ENCODE results near the gene SKI. TPM values are rescaled to one million over a fixed set of nuclear protein-coding genes. Genes with fewer than 3 reads are reported as not detected.

SKI gene
- total RNA-seq, 1 experiment from 2014 or later: 89.5 TPM

GRCh38 chr1:2205191-2205952 is 22.7 kb upstream of the SKI start:
- Histone ChIP-seq H2BK20ac (ENCODE audit: low read depth, low read length, poor library complexity, severe bottlenecking) (no peak overlapping the region), H2BK12ac (ENCODE audit: insufficient read length, low read depth, low read length) (no peak overlapping the region), H3K4me1 (ENCODE audit: insufficient read depth, low read length) (no peaks in the 10 kb centered on the region), H4K20me1 (ENCODE audit: control insufficient read depth, insufficient read depth, insufficient read length) (no peaks in the 10 kb centered on the region), H2AFZ (ENCODE audit: low read length) (no peak overlapping the region), H3K27ac (ENCODE audit: insufficient read length, low read depth, low read length) (no peak overlapping the region), H3K9ac (ENCODE audit: extremely low read depth, insufficient read length, low read length) (no peak overlapping the region), H3K23ac (ENCODE audit: insufficient read length, low read depth, low read length) (no peak overlapping the region), H2AK5ac (ENCODE audit: insufficient read length, low read length) (no peak overlapping the region), H3K4ac (ENCODE audit: low read depth, low read length) (no peak overlapping the region), H3K79me1 (ENCODE audit: insufficient read depth, low read depth, low read length, poor library complexity, severe bottlenecking) (no peaks in the 10 kb centered on the region), H3T11ph (ENCODE audit: low read length) (no peak overlapping the region), H3K23me2 (ENCODE audit: insufficient read length, low read depth, low read length, poor library complexity, severe bottlenecking) (peaks cover 14% of the 10 kb centered on the region), H4K5ac (ENCODE audit: insufficient read length, low read depth, low read length) (no peak overlapping the region), H2BK5ac (ENCODE audit: insufficient read length, low read length) (no peak overlapping the region), H3K9me3 (ENCODE audit: control insufficient read depth, low read depth, low read length) (no peaks in the 10 kb centered on the region), H3K27me3 (ENCODE audit: insufficient read depth, low read length) (no peaks in the 10 kb centered on the region), H3K79me2 (ENCODE audit: insufficient read depth, low read length) (no peaks in the 10 kb centered on the region), H4K8ac (replicated peaks; ENCODE audit: insufficient read length, low read depth, low read length) (no peak overlapping the region), H3K56ac (ENCODE audit: insufficient read length, low read depth, low read length) (no peak overlapping the region), H4K91ac (ENCODE audit: insufficient read length, low read depth, low read length) (no peak overlapping the region), H3K18ac (ENCODE audit: insufficient read length, low read depth, low read length) (peak overlapping the region; percentile 56), H3K4me2 (ENCODE audit: insufficient read depth, insufficient read length, low read length) (peak overlapping the region; percentile 58), H2BK15ac (ENCODE audit: low read depth, low read length) (no peak overlapping the region), H2BK120ac (ENCODE audit: low read depth, low read length, poor library complexity, severe bottlenecking) (no peak overlapping the region), H3K14ac (ENCODE audit: insufficient read depth, low read length) (peak overlapping the region; percentile 80)
- no peaks in the 10 kb centered on the region; a peak in 1 of 7 replicates for H3K36me3 Mint-ChIP-seq (ENCODE audit: insufficient read depth in 1 of 3, low read depth in 3 of 3)
- H3K4me1 Mint-ChIP-seq: peaks cover 11 to 32% of the 10 kb centered on the region in 2 experiments
- no CpG with 5 or more reads among the region's 84 CpGs for whole genome bisulfite sequencing (ENCODE audit: extremely low coverage, insufficient read length, low lambda C conversion rate)
- H3K4me3 Mint-ChIP-seq: peak overlapping the region; percentile 46 to 64; a peak in 4 of 5 replicates
- H3K9me3 Mint-ChIP-seq: no peaks in the 10 kb centered on the region
- H3K27me3 Mint-ChIP-seq (ENCODE audit: low read depth): peaks cover 13% of the 10 kb centered on the region
- no peak overlapping the region for H3K27ac Mint-ChIP-seq
- peak; percentile 95 for DNase-seq
- TF ChIP-seq CTCF (conservative IDR thresholded peaks at IDR 0.05): no peak
